HUES48 (cell line): Measurements from ENCODE around the gene TMEM266.

ENCODE experiments used
- H3K27ac ChIP-seq: one replicate; pipeline ENCODE4 v1.7.0; 2013; ENCODE audit warnings: low read depth, low read length, inconsistent platforms
- H3K27me3 ChIP-seq: 2 replicates; pipeline ENCODE4 v1.6.1; 2013; ENCODE audit warnings: mild to moderate bottlenecking, low read length; ENCODE audit not compliant: control insufficient read depth, insufficient read depth
- H3K36me3 ChIP-seq: 2 replicates; pipeline ENCODE4 v1.6.1; 2013; ENCODE audit warnings: low read length; ENCODE audit not compliant: control insufficient read depth, insufficient read depth
- H3K4me1 ChIP-seq: 2 replicates; pipeline ENCODE4 v1.6.1; 2013; ENCODE audit warnings: mild to moderate bottlenecking, low read length; ENCODE audit not compliant: control insufficient read depth, insufficient read depth
- H3K4me3 ChIP-seq: 2 replicates; pipeline ENCODE4 v1.5.1; 2013; ENCODE audit warnings: mild to moderate bottlenecking, low read depth, low read length
- H3K9ac ChIP-seq: 2 replicates; pipeline ENCODE4 v1.6.1; 2013; ENCODE audit warnings: mild to moderate bottlenecking, low read depth, low read length, moderate library complexity
- H3K9me3 ChIP-seq: 2 replicates; pipeline ENCODE4 v1.6.1; 2013; ENCODE audit warnings: low read length; ENCODE audit not compliant: control insufficient read depth, insufficient read depth

Gene TMEM266

DNA sequence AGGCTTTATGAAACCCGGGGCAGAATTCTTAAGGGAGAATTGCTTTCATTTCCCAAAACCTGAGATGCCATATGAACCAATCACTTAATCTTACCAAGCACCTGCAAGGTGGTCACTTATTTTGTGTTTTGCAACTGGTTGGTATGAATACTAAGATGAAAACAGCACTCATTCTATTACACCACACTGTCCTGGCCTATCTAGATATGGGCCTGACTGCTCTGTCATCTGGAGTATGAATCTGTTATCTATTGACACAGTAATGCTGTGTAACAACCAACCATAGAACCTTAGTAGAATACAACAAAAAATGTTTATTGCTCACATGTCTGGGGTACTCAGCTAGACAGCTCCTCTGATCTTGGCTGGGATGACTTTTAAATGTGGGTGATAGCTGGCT is 74.8 kb downstream of the TMEM266 start:
- Histone ChIP-seq H3K4me1 (no peaks in the 10 kb centered on the region), H3K9ac (no peak overlapping the region), H3K27me3 (no peaks in the 10 kb centered on the region), H3K27ac (no peak overlapping the region), H3K4me3 (no peak overlapping the region), H3K9me3 (no peaks in the 10 kb centered on the region), H3K36me3 (no peaks in the 10 kb centered on the region)

DNA sequence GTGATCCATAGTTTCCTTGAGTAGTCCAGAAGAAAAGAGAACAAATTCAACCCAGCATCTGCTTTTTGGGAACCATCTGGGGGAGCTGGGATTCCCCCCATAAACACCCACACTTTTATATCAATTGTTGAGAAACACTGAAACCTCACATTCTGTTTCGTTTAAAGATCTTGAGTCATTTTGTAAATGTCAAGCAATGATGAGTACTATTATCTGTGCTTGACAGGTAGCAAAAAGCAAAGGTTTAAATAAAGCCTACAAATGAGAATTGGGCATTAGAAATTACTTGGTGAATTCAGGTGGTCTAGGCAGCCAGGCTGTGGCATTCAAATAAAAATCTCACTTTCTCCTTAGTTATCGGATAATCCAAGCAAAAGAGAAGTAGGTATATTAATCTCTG is 75.7 kb downstream of the TMEM266 start:
- no peaks in the 10 kb centered on the region for H3K27me3 ChIP-seq
- no peak overlapping the region for H3K27ac ChIP-seq
- H3K9ac ChIP-seq: no peak overlapping the region
- H3K4me1 ChIP-seq: peaks cover 7% of the 10 kb centered on the region
- H3K9me3 ChIP-seq: no peaks in the 10 kb centered on the region
- no peaks in the 10 kb centered on the region for H3K36me3 ChIP-seq
- no peak overlapping the region for H3K4me3 ChIP-seq

DNA sequence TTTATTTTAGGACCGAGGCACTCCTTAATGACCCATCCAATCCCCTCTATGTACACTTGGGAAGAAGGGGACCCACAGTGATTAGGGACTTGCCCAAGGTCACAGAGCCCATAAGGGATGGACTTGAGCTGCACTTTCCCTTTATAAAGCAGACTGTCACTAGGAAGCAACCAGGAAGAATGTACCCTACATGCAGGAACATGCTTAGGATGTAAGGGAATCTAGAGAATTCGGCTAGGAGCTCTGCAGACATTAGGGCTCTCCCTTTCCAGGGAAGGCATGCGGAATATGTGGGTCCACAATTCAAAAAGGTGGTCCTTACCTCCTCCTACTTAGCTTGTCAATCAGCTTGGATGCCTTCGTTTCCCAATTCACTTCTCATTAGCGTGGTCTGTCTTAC is 78.7 kb downstream of the TMEM266 start:
- peaks cover 7% of the 10 kb centered on the region for H3K4me1 ChIP-seq
- no peaks in the 10 kb centered on the region for H3K9me3 ChIP-seq
- H3K27me3 ChIP-seq: no peaks in the 10 kb centered on the region
- H3K27ac ChIP-seq: no peak overlapping the region
- H3K4me3 ChIP-seq: no peak overlapping the region
- H3K36me3 ChIP-seq: no peaks in the 10 kb centered on the region
- H3K9ac ChIP-seq: no peak overlapping the region

DNA sequence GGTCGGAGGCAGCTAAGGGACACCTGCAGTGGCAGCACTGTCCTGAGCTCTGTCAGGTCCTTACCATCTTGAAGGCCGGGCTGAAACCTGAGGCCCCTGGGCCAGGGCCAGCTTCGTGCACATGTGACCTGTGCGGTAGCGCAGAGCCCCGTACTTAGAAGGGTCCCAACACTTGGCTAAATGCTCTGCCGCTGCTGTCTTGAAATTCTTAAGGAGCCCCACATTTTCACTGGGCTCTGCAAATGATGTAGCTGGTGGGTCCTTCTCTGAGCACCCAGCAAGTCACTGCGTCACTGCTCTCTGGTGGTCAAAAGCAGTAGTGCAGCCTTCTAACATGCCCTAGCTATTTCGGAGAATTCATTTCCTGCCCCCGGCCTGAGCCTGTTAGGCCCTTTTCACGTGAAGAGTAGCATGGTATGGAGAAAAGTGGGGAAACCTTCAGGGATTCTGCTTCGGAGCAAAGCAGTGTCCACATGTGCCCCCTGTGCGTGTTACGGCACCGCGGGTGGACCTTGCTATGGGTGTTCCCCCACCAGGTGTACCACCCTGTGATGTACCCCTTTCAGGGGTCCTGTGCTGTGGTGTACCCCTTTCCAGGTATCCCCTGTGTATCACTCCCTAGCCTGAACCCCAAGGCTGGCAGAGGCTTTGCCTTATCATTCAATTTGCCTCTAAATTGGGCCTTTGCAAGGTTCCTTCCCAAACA is 79.7 kb downstream of the TMEM266 start:
- Histone ChIP-seq H3K27me3 (no peaks in the 10 kb centered on the region), H3K4me1 (peaks cover 7% of the 10 kb centered on the region), H3K4me3 (0 out of 2 replicates have a peak overlapping the region, but pooled peaks have one; percentile 29), H3K36me3 (no peaks in the 10 kb centered on the region), H3K27ac (peak overlapping the region; percentile 48), H3K9ac (no peak overlapping the region), H3K9me3 (no peaks in the 10 kb centered on the region)

DNA sequence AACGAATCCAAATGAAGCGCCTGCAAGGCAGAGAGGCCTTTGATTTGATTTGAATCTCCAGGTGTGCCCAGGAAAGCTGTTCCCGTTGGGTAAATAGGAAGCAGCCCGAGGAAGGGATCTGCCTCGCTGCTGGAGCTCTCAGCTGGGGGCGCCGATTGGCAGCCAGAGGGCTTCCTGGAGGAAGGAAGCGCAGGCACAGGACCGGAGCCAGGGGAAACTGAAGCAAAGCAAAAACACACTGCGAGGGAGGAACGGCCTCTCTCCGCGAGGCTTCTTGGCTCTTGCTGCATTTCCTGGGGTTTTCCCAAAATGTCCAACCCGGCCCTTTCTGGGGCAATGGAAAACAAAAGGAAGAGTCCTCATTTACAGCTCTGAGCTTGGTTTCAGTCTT is 80.3 kb downstream of the TMEM266 start:
- Histone ChIP-seq H3K9me3 (no peaks in the 10 kb centered on the region), H3K27ac (peak overlapping the region; percentile 48), H3K4me1 (peaks cover 7% of the 10 kb centered on the region), H3K27me3 (no peaks in the 10 kb centered on the region), H3K36me3 (no peaks in the 10 kb centered on the region), H3K9ac (no peak overlapping the region), H3K4me3 (0 out of 2 replicates have a peak overlapping the region, but pooled peaks have one; percentile 29)

DNA sequence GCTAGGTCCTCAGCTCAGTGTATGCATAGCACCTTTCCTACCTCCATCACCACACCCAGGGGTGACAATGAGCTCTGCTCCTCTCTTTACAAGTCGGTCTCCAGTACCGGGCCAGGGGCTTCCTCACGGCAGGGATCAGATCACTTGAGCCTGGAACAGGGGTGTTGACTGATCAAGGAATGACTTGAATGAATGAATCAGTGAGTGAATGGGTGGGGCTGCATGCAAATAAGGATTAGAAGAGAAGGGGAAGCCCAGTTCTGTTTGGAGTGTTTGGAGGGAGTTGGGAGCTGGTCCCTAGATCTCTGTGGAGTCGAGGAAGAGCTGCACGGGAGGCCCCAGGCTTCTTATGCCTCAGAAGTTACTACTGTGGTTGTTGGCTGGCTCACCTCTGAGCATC is 87.0 kb downstream of the TMEM266 start:
- Histone ChIP-seq H3K4me1 (peaks cover 23% of the 10 kb centered on the region), H3K4me3 (no peak overlapping the region)

DNA sequence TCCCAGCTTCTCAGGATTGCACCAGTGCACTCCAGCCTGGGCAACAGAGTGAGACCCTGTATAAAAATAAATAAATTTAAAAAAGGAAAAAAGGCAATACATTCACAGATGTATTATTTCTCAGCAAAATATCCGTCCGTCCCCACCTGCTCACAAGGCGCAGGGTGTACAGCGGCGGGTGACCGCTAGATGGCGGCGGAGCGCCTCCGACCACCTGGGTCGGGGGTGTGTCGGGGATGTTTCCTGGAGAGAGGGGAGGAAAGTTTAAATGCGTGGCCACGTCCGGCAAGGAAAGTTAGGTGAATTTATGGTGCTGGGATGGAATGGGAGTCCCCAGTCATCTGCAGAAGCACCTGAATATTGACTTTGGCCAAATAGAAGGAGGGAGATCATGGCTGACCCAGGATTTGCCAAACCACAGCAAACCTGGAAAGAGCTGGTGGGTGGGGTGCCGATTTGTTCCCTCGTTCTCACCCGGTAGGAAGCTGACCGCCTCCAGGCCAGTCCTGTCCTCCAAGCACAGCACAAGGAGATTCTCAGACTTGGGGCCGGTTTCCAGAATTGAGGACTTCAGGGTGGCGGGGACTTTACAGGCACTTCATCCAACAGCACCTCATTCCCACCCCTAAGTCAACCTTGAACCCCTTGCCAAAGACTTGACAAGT is 88.3 kb downstream of the TMEM266 start:
- H3K4me1 ChIP-seq: peaks cover 26% of the 10 kb centered on the region
- H3K27me3 ChIP-seq: no peaks in the 10 kb centered on the region; the same call in 1 of the 2 replicates
- peak overlapping the region; percentile 42; the same call in 1 of the 2 replicates for H3K4me3 ChIP-seq
- H3K36me3 ChIP-seq: no peaks in the 10 kb centered on the region
- H3K27ac ChIP-seq: no peak overlapping the region
- no peak overlapping the region for H3K9ac ChIP-seq
- no peaks in the 10 kb centered on the region for H3K9me3 ChIP-seq

More for the DNA sequence above, 87.0 kb downstream of the TMEM266 start:
- Histone ChIP-seq H3K9me3 (no peaks in the 10 kb centered on the region), H3K27me3 (no peaks in the 10 kb centered on the region; the same call in 1 of the 2 replicates), H3K36me3 (no peaks in the 10 kb centered on the region), H3K27ac (no peak overlapping the region), H3K9ac (no peak overlapping the region)

DNA sequence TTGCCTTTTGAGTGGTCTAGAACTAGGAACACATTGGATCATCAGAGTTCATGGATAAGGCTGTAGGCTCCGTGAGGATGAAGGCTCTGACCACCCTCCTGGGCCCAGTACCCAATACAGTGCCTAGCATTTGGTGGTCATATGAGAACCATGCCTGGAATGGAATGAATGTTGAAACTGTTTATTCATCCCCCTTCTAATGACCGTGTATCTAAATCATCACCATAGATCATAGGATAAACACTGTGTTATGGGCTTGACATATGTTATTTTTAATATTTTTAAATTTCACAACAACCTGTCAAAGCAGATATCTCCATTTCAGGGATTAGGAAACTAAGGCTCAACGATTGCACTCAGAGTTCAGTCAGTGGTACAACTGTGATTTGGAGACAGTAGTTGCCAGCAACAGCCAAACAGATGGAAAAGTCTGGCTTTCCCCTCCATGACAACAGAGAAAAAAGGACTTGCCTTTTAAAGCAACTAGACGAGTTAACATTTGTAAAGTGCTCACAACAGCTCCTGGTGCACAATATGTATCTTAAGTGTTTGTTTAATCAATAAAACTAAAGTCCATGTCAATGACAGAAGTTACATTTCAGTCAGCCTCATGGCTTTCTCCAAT is 89.6 kb downstream of the TMEM266 start:
- Histone ChIP-seq H3K9ac (no peak overlapping the region), H3K27ac (no peak overlapping the region), H3K36me3 (no peaks in the 10 kb centered on the region), H3K4me1 (peaks cover 26% of the 10 kb centered on the region), H3K9me3 (no peaks in the 10 kb centered on the region), H3K4me3 (no peak overlapping the region), H3K27me3 (no peaks in the 10 kb centered on the region; the same call in 1 of the 2 replicates)

DNA sequence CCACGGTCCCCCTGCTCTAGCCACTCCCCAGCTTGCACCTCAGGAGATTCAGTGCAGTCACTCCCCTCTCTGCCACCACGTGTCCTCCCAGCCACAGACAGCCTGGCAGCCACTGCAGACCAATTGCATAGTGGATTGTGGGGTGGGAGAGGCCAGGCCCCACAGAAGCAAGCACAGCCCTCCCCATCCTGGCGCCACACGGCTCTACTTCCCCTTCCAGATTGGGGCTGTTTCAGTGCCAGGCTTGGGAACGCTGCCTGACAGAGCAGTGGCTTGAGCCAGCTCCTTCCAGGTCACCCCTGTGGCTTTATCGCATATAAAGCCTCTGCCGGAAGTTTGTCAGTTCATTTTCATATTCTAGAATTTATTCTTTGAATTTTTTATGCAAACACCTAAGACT is 90.7 kb downstream of the TMEM266 start:
- Histone ChIP-seq H3K36me3 (no peaks in the 10 kb centered on the region), H3K9ac (no peak overlapping the region), H3K27ac (no peak overlapping the region), H3K9me3 (no peaks in the 10 kb centered on the region), H3K4me1 (peaks cover 26% of the 10 kb centered on the region), H3K4me3 (no peak overlapping the region), H3K27me3 (no peaks in the 10 kb centered on the region; the same call in 1 of the 2 replicates)

DNA sequence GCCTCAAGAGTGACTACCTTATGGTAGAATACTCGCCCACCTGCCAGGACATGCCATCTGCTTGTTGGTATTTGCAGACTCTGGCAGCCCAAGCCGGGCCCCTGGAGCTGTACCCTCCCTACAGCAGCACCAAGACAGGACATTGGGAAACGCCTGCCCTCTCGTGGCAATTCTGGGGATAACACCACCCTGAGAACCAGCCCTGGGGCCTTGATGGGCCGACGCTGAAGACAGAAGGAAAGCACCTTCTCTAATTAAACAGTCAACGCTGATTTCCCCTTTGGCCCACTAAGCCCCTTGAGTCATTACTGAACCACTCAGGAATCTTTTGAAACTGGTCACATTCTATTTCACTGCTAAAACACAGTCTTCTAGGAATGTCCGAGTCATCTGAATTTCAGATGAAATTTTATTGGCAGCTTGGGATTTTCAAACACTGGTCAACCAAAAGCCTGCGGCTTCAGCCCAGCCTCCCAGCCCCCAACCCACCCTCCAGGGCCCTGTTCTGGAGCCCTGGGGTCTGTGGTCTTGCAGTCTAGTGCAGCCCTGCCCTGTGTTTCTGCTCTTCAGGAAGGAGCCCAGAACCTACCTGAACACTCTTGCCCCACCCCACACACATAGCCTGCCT is 91.3 kb downstream of the TMEM266 start:
- H3K9me3 ChIP-seq: no peaks in the 10 kb centered on the region
- no peak overlapping the region for H3K9ac ChIP-seq
- 0 out of 2 replicates have a peak overlapping the region, but pooled peaks have one; percentile 1 for H3K4me3 ChIP-seq

More for the DNA sequence above, 91.3 kb downstream of the TMEM266 start:
- no peaks in the 10 kb centered on the region; the same call in 1 of the 2 replicates for H3K27me3 ChIP-seq
- H3K4me1 ChIP-seq: peaks cover 26% of the 10 kb centered on the region
- no peaks in the 10 kb centered on the region for H3K36me3 ChIP-seq
- no peak overlapping the region for H3K27ac ChIP-seq
